Gastroesophageal sphincter (tissue), 4 donors: Measurements from ENCODE around the gene THEMIS. TPM values are rescaled to one million over a fixed set of nuclear protein-coding genes. Genes with fewer than 3 reads are reported as not detected.

ENCODE experiments used
- ATAC-seq: fragments of 150-250 bp; one replicate; pipeline ENCODE4 v1.9.1; 2016; ENCODE audit warnings: mild to moderate bottlenecking, moderate library complexity
- H3K27ac ChIP-seq, 4 donors: fragments of 200-600 bp; sonication (generic) in 3 of 4; 1 replicate in 3 of 4; 2 replicates in 1 of 4; pipeline ENCODE4 v1.5.1; 2016 to 2019
- H3K27me3 ChIP-seq: fragments of 200-600 bp; sonication (generic); one replicate; pipeline ENCODE4 v1.5.1; 2019
- H3K36me3 ChIP-seq, 2 donors: fragments of 200-600 bp; sonication (generic); one replicate each; pipeline ENCODE4 v1.5.1; 2019; ENCODE audit warnings: control low read depth in 1 of 2
- H3K4me1 ChIP-seq, 3 donors: fragments of 200-600 bp; sonication (generic); 1 replicate in 2 of 3; 2 replicates in 1 of 3; pipeline ENCODE4 v1.5.1; 2016 to 2019; ENCODE audit warnings: control low read depth in 2 of 3
- H3K4me3 ChIP-seq, 2 donors: fragments of 200-600 bp; sonication (generic); one replicate each; pipeline ENCODE4 v1.5.1; 2019; ENCODE audit warnings: mild to moderate bottlenecking in 1 of 2, moderate library complexity in 1 of 2
- H3K9me3 ChIP-seq, 3 donors: fragments of 200-600 bp; sonication (generic); one replicate each; pipeline ENCODE4 v1.5.1; 2017 to 2019; ENCODE audit warnings: control low read depth in 2 of 3
- CTCF ChIP-seq, 4 experiments: fragments of 200-600 bp in 2 of 4; fragments of 450-650 bp in 2 of 4; sonication (generic) in 1 of 4; IDR thresholded peaks; one replicate each; pipeline ENCODE4 v1.5.1; 2017 to 2019; ENCODE audit warnings: antibody characterized with exemption in 4 of 4, mild to moderate bottlenecking in 2 of 4, moderate library complexity in 2 of 4
- EP300 ChIP-seq: sonication (generic); formaldehyde crosslinking; IDR thresholded peaks from one replicate; pipeline ENCODE4 v1.6.1; 2017; ENCODE audit warnings: antibody characterized with exemption, mild to moderate bottlenecking
- POLR2A ChIP-seq, 2 donors: fragments of 450-650 bp; IDR thresholded peaks; one replicate each; pipeline ENCODE4 v1.6.1; 2017; ENCODE audit warnings: antibody characterized with exemption in 2 of 2, mild to moderate bottlenecking in 2 of 2, moderate library complexity in 1 of 2
- POLR2AphosphoS5 ChIP-seq: sonication (generic); formaldehyde crosslinking; IDR thresholded peaks from one replicate; pipeline ENCODE4 v1.6.1; 2017; ENCODE audit warnings: antibody characterized with exemption
- WGBS, 2 donors: methylation state at CpG; one replicate each; pipeline ENCODE4 v1.1.5; 2018; ENCODE audit warnings: low coverage in 1 of 2; 5-methylcytosine and 5-hydroxymethylcytosine counted together
- total RNA-seq, 4 donors: library from RNA; depleted of rRNA; stranded (reverse); fragments of >200 nt; gene quantifications; one replicate each; pipeline ENCODE4 v1.1.0, GENCODE V29; 2016

The THEMIS gene
- total RNA-seq, 4 donors from 2014 or later = 0.27 to 1.6 (median 0.69) TPM

- TF ChIP-seq CTCF (IDR thresholded peaks at IDR 0.05) (no peak), POLR2A (IDR thresholded peaks at IDR 0.05) (no peak), EP300 (no peak), POLR2AphosphoS5 (no peak)
- no peaks in the 10 kb centered on the region for H3K4me1 ChIP-seq
- H3K27me3 ChIP-seq = no peaks in the 10 kb centered on the region
- no peak for ATAC-seq
- no peak overlapping the region for H3K27ac ChIP-seq
- H3K4me3 ChIP-seq = no peak overlapping the region
- WGBS, 2 donors = 15 to 73% methylated on average over 2 to 4 of the region's 4 CpGs
- no peaks in the 10 kb centered on the region for H3K9me3 ChIP-seq
- H3K36me3 ChIP-seq = no peaks in the 10 kb centered on the region
Measured at GRCh38 chr6:127842562-127842961, 58.3 kb downstream of the THEMIS start.

GRCh38 chr6:127841811-127842210 lies 59.0 kb downstream of the THEMIS start:
- no peak for TF ChIP-seq CTCF (IDR thresholded peaks at IDR 0.05)
- no peak for TF ChIP-seq POLR2A (IDR thresholded peaks at IDR 0.05)
- TF ChIP-seq EP300 = no peak
- TF ChIP-seq POLR2AphosphoS5 = no peak
- H3K4me3 ChIP-seq = no peak overlapping the region
- no peaks in the 10 kb centered on the region for H3K9me3 ChIP-seq
- WGBS, 2 donors = 33 to 46% methylated on average over 1 of the region's 1 CpG
- H3K4me1 ChIP-seq = no peaks in the 10 kb centered on the region
- ATAC-seq = no peak
- H3K27me3 ChIP-seq = no peaks in the 10 kb centered on the region
- H3K36me3 ChIP-seq = no peaks in the 10 kb centered on the region
- H3K27ac ChIP-seq = no peak overlapping the region

GRCh38 chr6:127834136-127834535 lies 66.7 kb downstream of the THEMIS start:
- no peak for TF ChIP-seq EP300
- TF ChIP-seq CTCF (IDR thresholded peaks at IDR 0.05) = no peak
- TF ChIP-seq POLR2AphosphoS5 = no peak
- no peak for TF ChIP-seq POLR2A (IDR thresholded peaks at IDR 0.05)
- no peak for ATAC-seq
- H3K27ac ChIP-seq = no peak overlapping the region
- 60 to 94% methylated on average over 1 to 7 of the region's 7 CpGs for WGBS, 2 donors
- H3K27me3 ChIP-seq = no peaks in the 10 kb centered on the region
- no peak overlapping the region for H3K4me3 ChIP-seq
- no peaks in the 10 kb centered on the region for H3K9me3 ChIP-seq
- no peaks in the 10 kb centered on the region for H3K36me3 ChIP-seq
- H3K4me1 ChIP-seq = no peaks in the 10 kb centered on the region

GRCh38 chr6:127833336-127833735 lies 67.5 kb downstream of the THEMIS start:
- no peak for ATAC-seq
- Histone ChIP-seq H3K27ac (no peak overlapping the region), H3K36me3 (no peaks in the 10 kb centered on the region), H3K4me1 (no peaks in the 10 kb centered on the region), H3K4me3 (no peak overlapping the region), H3K9me3 (no peaks in the 10 kb centered on the region), H3K27me3 (no peaks in the 10 kb centered on the region)
- TF ChIP-seq POLR2AphosphoS5 = no peak
- no peak for TF ChIP-seq EP300
- TF ChIP-seq POLR2A (IDR thresholded peaks at IDR 0.05) = no peak
- TF ChIP-seq CTCF (IDR thresholded peaks at IDR 0.05) = no peak

- Histone ChIP-seq H3K4me3 (no peak overlapping the region), H3K36me3 (no peaks in the 10 kb centered on the region), H3K9me3 (no peaks in the 10 kb centered on the region), H3K27me3 (no peaks in the 10 kb centered on the region), H3K4me1 (no peaks in the 10 kb centered on the region), H3K27ac (no peak overlapping the region)
- WGBS, 2 donors = 11 to 27% methylated on average over 1 of the region's 1 CpG
- TF ChIP-seq POLR2AphosphoS5 = no peak
- no peak for TF ChIP-seq EP300
- TF ChIP-seq CTCF (IDR thresholded peaks at IDR 0.05) = no peak
- TF ChIP-seq POLR2A (IDR thresholded peaks at IDR 0.05) = no peak
- ATAC-seq = no peak
Measured at GRCh38 chr6:127832381-127832780, 68.5 kb downstream of the THEMIS start.
